Measurements from ENCODE around the gene RELN. TPM values are rescaled to one million over a fixed set of nuclear protein-coding genes. Genes with fewer than 3 reads are reported as not detected.
"Not testable (repeated sequence)": the region's sequence is repeated elsewhere in the genome, so short reads cannot be mapped to it uniquely, and the experiment has no call there.

Gene RELN
- total and polyA plus RNA-seq, 10 of the 15 experiments (the other 5 are each of a cell fraction or from before 2014, with no cell fraction given) = 0.11 to 0.21 TPM; not detected in 8

DNA sequence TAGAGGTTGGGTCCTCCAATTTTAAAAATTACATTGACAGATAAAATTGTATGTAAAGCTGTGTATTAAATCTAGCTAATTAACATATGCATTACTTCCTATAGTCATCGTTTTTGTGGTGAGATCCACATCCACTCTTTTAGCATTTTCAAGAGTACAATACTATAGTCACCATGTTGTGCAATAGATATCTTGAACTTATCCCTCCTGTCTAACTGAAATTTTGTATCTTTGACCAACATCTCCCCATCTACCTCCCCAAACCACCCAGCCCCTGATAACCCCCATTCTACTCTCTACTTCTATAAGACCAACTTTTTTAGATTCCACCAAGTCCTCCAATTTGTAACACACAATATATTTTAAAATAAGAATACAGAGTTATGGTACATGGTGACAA lies 208.0 kb downstream of the RELN start:
- RAD21 ChIA-PET (ENCODE audit: unreplicated experiment) = no interaction called here
- in situ Hi-C loops (cut with MboI) = no loop called here

DNA sequence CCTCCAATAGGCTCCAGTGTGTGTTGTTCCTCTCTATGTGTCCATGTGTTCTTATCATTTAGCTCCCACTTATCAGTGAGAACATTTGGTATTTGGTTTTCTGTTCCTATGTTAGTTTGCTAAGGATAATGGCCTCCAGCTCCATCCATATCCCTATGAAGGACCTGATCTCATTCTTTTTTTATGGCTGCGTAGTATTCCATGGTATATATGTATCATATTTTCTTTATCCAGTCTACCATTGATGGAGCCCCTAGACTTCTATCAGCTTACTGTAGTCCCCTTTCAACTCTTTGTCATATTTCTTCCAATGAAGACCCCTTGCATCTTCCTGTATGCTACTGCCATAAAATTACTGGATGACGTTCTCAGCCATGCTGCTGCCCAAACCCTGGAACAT lies 208.9 kb downstream of the RELN start:
- intact Hi-C loops (cut with micrococcal nuclease; ENCODE audit: unreplicated experiment); CTCF ChIA-PET; H3K4me1 ChIP-seq (ENCODE audit: control insufficient read depth, insufficient read depth, low read length); SMC1A ChIA-PET (ENCODE audit: uncharacterized antibody, unreplicated experiment); ATAC-seq; in situ Hi-C loops (cut with MboI); H2AFZ ChIP-seq (ENCODE audit: control insufficient read depth, low read depth, low read length); H3K36me3 ChIP-seq (ENCODE audit: control insufficient read depth in 2 of 2, insufficient read depth in 2 of 2, low read length in 1 of 2); H3K79me2 ChIP-seq (ENCODE audit: control insufficient read depth, insufficient read depth, low read length); H3K27me3 ChIP-seq (replicated peaks in 1 of 2; ENCODE audit: control insufficient read depth in 2 of 2, insufficient read depth in 2 of 2, low read length in 1 of 2); RAD21 ChIA-PET (ENCODE audit: unreplicated experiment); FAIRE-seq; H4K20me1 ChIP-seq (ENCODE audit: control insufficient read depth, insufficient read depth); H3K27ac ChIP-seq (ENCODE audit: control insufficient read depth, insufficient read depth); H3K9ac ChIP-seq (ENCODE audit: control insufficient read depth, insufficient read depth, low read length); POLR2A ChIA-PET; BruUV-seq (replicated peaks); DNase-seq (ENCODE audit: low read depth, low spot score); H3K4me2 ChIP-seq (ENCODE audit: control insufficient read depth, insufficient read depth); H3K4me3 ChIP-seq; H3K9me3 ChIP-seq (replicated peaks; ENCODE audit: control insufficient read depth, insufficient read depth, low read length): not testable (repeated sequence)
- 15% methylated on average over 2 of the region's 2 CpGs for WGBS (ENCODE audit: insufficient coverage, insufficient replicate concordance, low lambda C conversion rate, missing lambda C conversion rate)

More for the DNA sequence above, 208.0 kb downstream of the RELN start:
- Histone ChIP-seq H3K9me3 (replicated peaks; ENCODE audit: control insufficient read depth, insufficient read depth, low read length) (no peaks in the 10 kb centered on the region), H3K4me2 (ENCODE audit: control insufficient read depth, insufficient read depth) (no peak overlapping the region), H3K9ac (ENCODE audit: control insufficient read depth, insufficient read depth, low read length) (no peak overlapping the region), H3K4me1 (ENCODE audit: control insufficient read depth, insufficient read depth, low read length) (no peaks in the 10 kb centered on the region), H2AFZ (ENCODE audit: control insufficient read depth, low read depth, low read length) (no peak overlapping the region), H3K27ac (ENCODE audit: control insufficient read depth, insufficient read depth) (no peak overlapping the region), H3K27me3 (replicated peaks in 1 of 2; ENCODE audit: control insufficient read depth in 2 of 2, insufficient read depth in 2 of 2, low read length in 1 of 2) (no peaks in the 10 kb centered on the region), H3K36me3 (ENCODE audit: control insufficient read depth in 2 of 2, insufficient read depth in 2 of 2, low read length in 1 of 2) (no peaks in the 10 kb centered on the region), H4K20me1 (ENCODE audit: control insufficient read depth, insufficient read depth) (no peaks in the 10 kb centered on the region), H3K79me2 (ENCODE audit: control insufficient read depth, insufficient read depth, low read length) (no peaks in the 10 kb centered on the region), H3K4me3 (no peak overlapping the region)
- POLR2A ChIA-PET = no interaction called here
- SMC1A ChIA-PET (ENCODE audit: uncharacterized antibody, unreplicated experiment) = interaction anchor here (0.6 to 0.9 kb wide), 2 partner anchors 11 to 18 kb away, joined by 3 read pairs; no protein-coding TSS in a partner anchor
- BruUV-seq (replicated peaks) = no TSS peak
- no peak for DNase-seq (ENCODE audit: low read depth, low spot score)
- TF ChIP-seq ZNF274 (IDR thresholded peaks at IDR 0.05; ENCODE audit: insufficient read depth, insufficient read length) (no peak), STAT1 (conservative IDR thresholded peaks at IDR 0.05) (no peak), POLR2AphosphoS2 (IDR thresholded peaks at IDR 0.05; ENCODE audit: low read depth, low read length) (no peak), ZSCAN29 (IDR thresholded peaks at IDR 0.05) (no peak), SMARCA5 (IDR thresholded peaks at IDR 0.05) (no peak), ZBTB33 (IDR thresholded peaks at IDR 0.05) (no peak), SKIL (IDR thresholded peaks at IDR 0.05; ENCODE audit: low read depth, poor library complexity, severe bottlenecking) (no peak)
- intact Hi-C loops (cut with micrococcal nuclease; ENCODE audit: unreplicated experiment) = no loop called here
- 0% methylated on average over 1 of the region's 1 CpG for WGBS (ENCODE audit: insufficient coverage, insufficient replicate concordance, low lambda C conversion rate, missing lambda C conversion rate)
- CTCF ChIA-PET = interaction anchor here (1.4 kb wide), 1 partner anchor 14 kb away, joined by 5 read pairs; no protein-coding TSS in a partner anchor
- ATAC-seq = no peak
- FAIRE-seq = no peak

All from GM12878 (cell line).